WTC11 (cell line): Measurements from ENCODE around the gene TTYH1. TPM values are rescaled to one million over a fixed set of nuclear protein-coding genes. Genes with fewer than 3 reads are reported as not detected.

Experiments
- ATAC-seq: fragments of 200-7000 bp; cut with Tn5 transposase; 2 replicates; pipeline ENCODE4 v1.10.0; 2021; ENCODE audit warnings: mild to moderate bottlenecking, moderate library complexity
- CTCF ChIA-PET: fragments of 300-600 bp; sonication (Branson Sonifier 250); formaldehyde crosslinking; loops from one replicate; lab custom pipeline; 2021; ENCODE audit warnings: antibody characterized with exemption; lab: Charles Lee
- POLR2A ChIA-PET: fragments of 350-600 bp; sonication (Branson Sonifier 250); formaldehyde crosslinking; loops from one replicate; lab custom pipeline; 2021; ENCODE audit warnings: antibody characterized with exemption; lab: Charles Lee
- DNase-seq: peaks from one replicate; pipeline ENCODE4 v3.0.0; 2021; ENCODE audit warnings: low spot score
- H3K27ac Mint-ChIP-seq: 2 replicates; pipeline ENCODE4 v1.8.0; 2021; ENCODE audit warnings: mixed read lengths
- H3K27me3 Mint-ChIP-seq: 2 replicates; pipeline ENCODE4 v1.8.0; 2021; ENCODE audit warnings: low read depth, mild to moderate bottlenecking, moderate library complexity, mixed read lengths
- H3K36me3 Mint-ChIP-seq: 2 replicates; pipeline ENCODE4 v1.8.0; 2021; ENCODE audit warnings: mixed read lengths
- H3K4me1 Mint-ChIP-seq: 2 replicates; pipeline ENCODE4 v1.8.0; 2022; ENCODE audit warnings: mixed read lengths
- H3K4me3 Mint-ChIP-seq: 2 replicates; pipeline ENCODE4 v1.8.0; 2021; ENCODE audit warnings: mild to moderate bottlenecking, moderate library complexity, mixed read lengths
- H3K9me3 Mint-ChIP-seq: 2 replicates; pipeline ENCODE4 v1.8.0; 2021; ENCODE audit warnings: mixed read lengths
- CTCF ChIP-seq: fragments of 200-600 bp; IDR thresholded peaks from 2 replicates; pipeline ENCODE4 v1.8.0; 2022; ENCODE audit warnings: antibody characterized with exemption
- FOXJ3 ChIP-seq: sonication (generic); formaldehyde crosslinking; IDR thresholded peaks from 2 replicates; pipeline ENCODE4 v1.9.0; 2021; ENCODE audit warnings: missing genetic modification reagents, mild to moderate bottlenecking, borderline replicate concordance
- FOXK1 ChIP-seq: sonication (generic); formaldehyde crosslinking; IDR thresholded peaks from 2 replicates; pipeline ENCODE4 v1.8.0; 2022; ENCODE audit warnings: mild to moderate bottlenecking, moderate library complexity, missing genetic modification reagents
- FOXP1 ChIP-seq: sonication (generic); formaldehyde crosslinking; IDR thresholded peaks from 2 replicates; pipeline ENCODE4 v1.8.0; 2022; ENCODE audit warnings: missing genetic modification reagents, mild to moderate bottlenecking, moderate library complexity, borderline replicate concordance
- GABPB1 ChIP-seq: sonication (generic); formaldehyde crosslinking; IDR thresholded peaks from 2 replicates; pipeline ENCODE4 v1.8.1; 2023; ENCODE audit warnings: mild to moderate bottlenecking, missing genetic modification reagents
- GRHL2 ChIP-seq: fragments of 250-450 bp; sonication (Bioruptor Pico); IDR thresholded peaks from 2 replicates; pipeline ENCODE4 v1.8.0; 2022; ENCODE audit warnings: mild to moderate bottlenecking, moderate library complexity; ENCODE audit not compliant: insufficient replicate concordance, severe bottlenecking
- HMGA2 ChIP-seq: fragments of 250-450 bp; sonication (Bioruptor Pico); IDR thresholded peaks from 2 replicates; pipeline ENCODE4 v1.4.0; 2021; ENCODE audit warnings: mild to moderate bottlenecking, moderate library complexity
- IRF2 ChIP-seq: sonication (generic); formaldehyde crosslinking; IDR thresholded peaks from 2 replicates; pipeline ENCODE4 v1.8.0; 2022; ENCODE audit warnings: low read depth, missing genetic modification reagents, borderline replicate concordance
- JAZF1 ChIP-seq: fragments of 250-450 bp; sonication (Bioruptor Pico); IDR thresholded peaks from 2 replicates; pipeline ENCODE4 v1.9.0; 2021; ENCODE audit warnings: moderate library complexity, mild to moderate bottlenecking, inconsistent platforms
- MXD4 ChIP-seq: fragments of 250-450 bp; sonication (Bioruptor Pico); IDR thresholded peaks from 2 replicates; pipeline ENCODE4 v1.8.0; 2021; ENCODE audit warnings: mild to moderate bottlenecking, moderate library complexity, borderline replicate concordance
- NR1H2 ChIP-seq: sonication (generic); formaldehyde crosslinking; IDR thresholded peaks from 2 replicates; pipeline ENCODE4 v1.9.0; 2021; ENCODE audit warnings: mild to moderate bottlenecking, moderate library complexity, missing genetic modification reagents
- SMAD3 ChIP-seq: sonication (generic); formaldehyde crosslinking; IDR thresholded peaks from 2 replicates; pipeline ENCODE4 v1.8.0; 2022; ENCODE audit warnings: missing genetic modification reagents, mild to moderate bottlenecking, borderline replicate concordance
- SOX15 ChIP-seq: fragments of 250-450 bp; sonication (Bioruptor Pico); IDR thresholded peaks from 2 replicates; pipeline ENCODE4 v1.9.0; 2021; ENCODE audit warnings: mild to moderate bottlenecking
- TCF7 ChIP-seq: sonication (generic); formaldehyde crosslinking; IDR thresholded peaks from 2 replicates; pipeline ENCODE4 v1.8.0; 2022; ENCODE audit warnings: mild to moderate bottlenecking, low read depth, missing genetic modification reagents, moderate library complexity
- TEAD4 ChIP-seq: sonication (generic); formaldehyde crosslinking; IDR thresholded peaks from 2 replicates; pipeline ENCODE4 v1.8.0; 2022; ENCODE audit warnings: mild to moderate bottlenecking, missing genetic modification reagents
- ZBTB21 ChIP-seq: sonication (generic); formaldehyde crosslinking; IDR thresholded peaks from 2 replicates; pipeline ENCODE4 v1.8.1; 2023; ENCODE audit warnings: mild to moderate bottlenecking, missing genetic modification reagents, borderline replicate concordance
- ZMAT4 ChIP-seq: fragments of 250-450 bp; sonication (Bioruptor Pico); IDR thresholded peaks from 2 replicates; pipeline ENCODE4 v1.9.0; 2021; ENCODE audit warnings: mild to moderate bottlenecking
- ZNF121 ChIP-seq: sonication (generic); formaldehyde crosslinking; IDR thresholded peaks from 2 replicates; pipeline ENCODE4 v1.8.0; 2023; ENCODE audit warnings: missing genetic modification reagents
- ZNF281 ChIP-seq: sonication (generic); formaldehyde crosslinking; IDR thresholded peaks from 2 replicates; pipeline ENCODE4 v1.8.0; 2023; ENCODE audit warnings: mild to moderate bottlenecking, missing genetic modification reagents
- ZNF416 ChIP-seq: fragments of 250-450 bp; sonication (Bioruptor Pico); IDR thresholded peaks from 2 replicates; pipeline ENCODE4 v1.9.0; 2021; ENCODE audit warnings: mild to moderate bottlenecking, inconsistent platforms
- ZNF423 ChIP-seq: fragments of 250-450 bp; sonication (Bioruptor Pico); IDR thresholded peaks from 2 replicates; pipeline ENCODE4 v2.1.2; 2022; ENCODE audit warnings: mild to moderate bottlenecking, moderate library complexity
- total RNA-seq: library from RNA; stranded (reverse); gene quantifications from 3 replicates; pipeline ENCODE4 v1.2.3, GENCODE V29; 2021
- TF ChIP-seq, protein P1 (sequence below): sonication (generic); formaldehyde crosslinking; IDR thresholded peaks from 2 replicates; pipeline ENCODE4 v1.8.1; 2022; ENCODE audit warnings: missing genetic modification reagents, borderline replicate concordance
- TF ChIP-seq, protein P2 (sequence below): sonication (generic); formaldehyde crosslinking; IDR thresholded peaks from 2 replicates; pipeline ENCODE4 v1.8.1; 2022; ENCODE audit warnings: low read depth, mild to moderate bottlenecking, moderate library complexity, missing genetic modification reagents, borderline replicate concordance

Gene TTYH1
- total RNA-seq, 1 experiment from 2014 or later, result 37.1 TPM

GRCh38 chr19:54482889-54483288, 67.6 kb downstream of the TTYH1 start (continued):
- TF ChIP-seq, protein P1, sequence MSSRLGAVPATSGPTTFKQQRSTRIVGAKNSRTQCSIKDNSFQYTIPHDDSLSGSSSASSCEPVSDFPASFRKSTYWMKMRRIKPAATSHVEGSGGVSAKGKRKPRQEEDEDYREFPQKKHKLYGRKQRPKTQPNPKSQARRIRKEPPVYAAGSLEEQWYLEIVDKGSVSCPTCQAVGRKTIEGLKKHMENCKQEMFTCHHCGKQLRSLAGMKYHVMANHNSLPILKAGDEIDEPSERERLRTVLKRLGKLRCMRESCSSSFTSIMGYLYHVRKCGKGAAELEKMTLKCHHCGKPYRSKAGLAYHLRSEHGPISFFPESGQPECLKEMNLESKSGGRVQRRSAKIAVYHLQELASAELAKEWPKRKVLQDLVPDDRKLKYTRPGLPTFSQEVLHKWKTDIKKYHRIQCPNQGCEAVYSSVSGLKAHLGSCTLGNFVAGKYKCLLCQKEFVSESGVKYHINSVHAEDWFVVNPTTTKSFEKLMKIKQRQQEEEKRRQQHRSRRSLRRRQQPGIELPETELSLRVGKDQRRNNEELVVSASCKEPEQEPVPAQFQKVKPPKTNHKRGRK, result no peak
- TF ChIP-seq TEAD4 (CRISPR knock-in tag) (no peak), IRF2 (CRISPR knock-in tag) (no peak), SOX15 (CRISPR knock-in tag) (no peak), GRHL2 (CRISPR knock-in tag) (no peak), SMAD3 (CRISPR knock-in tag) (no peak), FOXP1 (no peak), FOXK1 (CRISPR knock-in tag) (no peak), TCF7 (CRISPR knock-in tag) (no peak), JAZF1 (CRISPR knock-in tag) (no peak), ZBTB21 (no peak), ZNF416 (CRISPR knock-in tag) (no peak)
- TF ChIP-seq, protein P2, sequence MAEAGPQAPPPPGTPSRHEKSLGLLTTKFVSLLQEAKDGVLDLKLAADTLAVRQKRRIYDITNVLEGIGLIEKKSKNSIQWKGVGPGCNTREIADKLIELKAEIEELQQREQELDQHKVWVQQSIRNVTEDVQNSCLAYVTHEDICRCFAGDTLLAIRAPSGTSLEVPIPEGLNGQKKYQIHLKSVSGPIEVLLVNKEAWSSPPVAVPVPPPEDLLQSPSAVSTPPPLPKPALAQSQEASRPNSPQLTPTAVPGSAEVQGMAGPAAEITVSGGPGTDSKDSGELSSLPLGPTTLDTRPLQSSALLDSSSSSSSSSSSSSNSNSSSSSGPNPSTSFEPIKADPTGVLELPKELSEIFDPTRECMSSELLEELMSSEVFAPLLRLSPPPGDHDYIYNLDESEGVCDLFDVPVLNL, result no peak

GRCh38 chr19:54484451-54484850, 69.2 kb downstream of the TTYH1 start:
- Mint-ChIP-seq H3K9me3 (peaks cover 4% of the 10 kb centered on the region; the same call in 1 of the 2 replicates), H3K4me1 (peaks cover 5% of the 10 kb centered on the region), H3K4me3 (no peak overlapping the region), H3K27me3 (peaks cover 24% of the 10 kb centered on the region), H3K27ac (no peak overlapping the region)
- ATAC-seq (no peak), DNase-seq (no peak)
- POLR2A ChIA-PET, result no interaction called here
- TF ChIP-seq ZNF423 (CRISPR knock-in tag), result no peak
- TF ChIP-seq ZMAT4 (CRISPR knock-in tag), result no peak
- TF ChIP-seq TEAD4 (CRISPR knock-in tag), result no peak
- TF ChIP-seq GABPB1 (CRISPR knock-in tag), result no peak
- TF ChIP-seq MXD4 (CRISPR knock-in tag), result no peak
- no peak for TF ChIP-seq ZNF121
- no peak for TF ChIP-seq NR1H2 (CRISPR knock-in tag)
- TF ChIP-seq CTCF, result no peak
- no peak for TF ChIP-seq FOXJ3 (CRISPR knock-in tag)
- TF ChIP-seq ZNF281 (CRISPR knock-in tag), result no peak
- TF ChIP-seq HMGA2 (CRISPR knock-in tag), result no peak
- TF ChIP-seq ZNF416 (CRISPR knock-in tag), result no peak
- TF ChIP-seq, all 79 proteins: peak for 0
- H3K36me3 Mint-ChIP-seq, result no peaks in the 10 kb centered on the region
- CTCF ChIA-PET, result interaction anchor here (0.7 kb wide), 1 partner anchor 972 kb away, joined by 3 read pairs; no protein-coding TSS in a partner anchor
